Nephron progenitor cell (in vitro differentiated cells): Measurements from ENCODE around the gene RENBP.

Experiments
- DNase-seq: peaks from one replicate; pipeline ENCODE4 v3.0.0; 2021
- H3K27ac Mint-ChIP-seq: 2 replicates; pipeline ENCODE4 v1.8.0; 2021; ENCODE audit warnings: mild to moderate bottlenecking, moderate library complexity, mixed read lengths
- H3K27me3 Mint-ChIP-seq: 2 replicates; pipeline ENCODE4 v1.8.0; 2021; ENCODE audit warnings: mild to moderate bottlenecking, low read depth, mixed read lengths; ENCODE audit not compliant: poor library complexity
- H3K36me3 Mint-ChIP-seq: 2 replicates; pipeline ENCODE4 v1.8.0; 2021; ENCODE audit warnings: low read depth, mixed read lengths
- H3K4me1 Mint-ChIP-seq: 2 replicates; pipeline ENCODE4 v1.8.0; 2021; ENCODE audit warnings: mixed read lengths
- H3K4me3 Mint-ChIP-seq: 2 replicates; pipeline ENCODE4 v1.8.0; 2021; ENCODE audit warnings: mild to moderate bottlenecking, moderate library complexity, mixed read lengths
- H3K9me3 Mint-ChIP-seq: 2 replicates; pipeline ENCODE4 v1.8.0; 2021; ENCODE audit warnings: mild to moderate bottlenecking, moderate library complexity, mixed read lengths
- CTCF ChIP-seq: fragments of 200-600 bp; sonication (generic); IDR thresholded peaks from 2 replicates; pipeline ENCODE4 v1.5.0; 2021; ENCODE audit warnings: antibody characterized with exemption

The RENBP gene

GRCh38 chrX:153921070-153921469 is 23.4 kb downstream of the RENBP start:
- H3K27ac Mint-ChIP-seq = no peak overlapping the region
- no peak for DNase-seq

GRCh38 chrX:153920546-153920945 is 23.9 kb downstream of the RENBP start:
- Mint-ChIP-seq H3K36me3 (peaks cover 5% of the 10 kb centered on the region), H3K4me3 (no peak overlapping the region), H3K4me1 (peaks cover 26% of the 10 kb centered on the region), H3K27ac (no peak overlapping the region), H3K9me3 (peaks cover 60% of the 10 kb centered on the region), H3K27me3 (no peaks in the 10 kb centered on the region)
- no peak for DNase-seq
- no peak for TF ChIP-seq CTCF

More at GRCh38 chrX:153921070-153921469, 23.4 kb downstream of the RENBP start:
- Mint-ChIP-seq H3K9me3 (peaks cover 58% of the 10 kb centered on the region), H3K4me1 (peaks cover 30% of the 10 kb centered on the region), H3K36me3 (peaks cover 5% of the 10 kb centered on the region), H3K27me3 (no peaks in the 10 kb centered on the region), H3K4me3 (no peak overlapping the region)
- TF ChIP-seq CTCF = no peak

- H3K27ac Mint-ChIP-seq = no peak overlapping the region
- H3K9me3 Mint-ChIP-seq = peaks cover 54% of the 10 kb centered on the region
- DNase-seq = no peak
- no peaks in the 10 kb centered on the region for H3K27me3 Mint-ChIP-seq
- H3K36me3 Mint-ChIP-seq = peaks cover 5% of the 10 kb centered on the region
- H3K4me3 Mint-ChIP-seq = no peak overlapping the region
- peaks cover 15% of the 10 kb centered on the region for H3K4me1 Mint-ChIP-seq
- no peak for TF ChIP-seq CTCF
Measured at GRCh38 chrX:153919281-153919680, 25.2 kb downstream of the RENBP start.

- Mint-ChIP-seq H3K27me3 (no peaks in the 10 kb centered on the region), H3K4me1 (peaks cover 12% of the 10 kb centered on the region), H3K4me3 (no peak overlapping the region), H3K27ac (no peak overlapping the region), H3K36me3 (peaks cover 5% of the 10 kb centered on the region), H3K9me3 (peaks cover 53% of the 10 kb centered on the region)
- no peak for TF ChIP-seq CTCF
- DNase-seq = no peak
Measured at GRCh38 chrX:153917869-153918268, 26.6 kb downstream of the RENBP start.

- H3K27me3 Mint-ChIP-seq = no peaks in the 10 kb centered on the region
- no peak overlapping the region for H3K4me3 Mint-ChIP-seq
- peaks cover 8% of the 10 kb centered on the region for H3K4me1 Mint-ChIP-seq
- peaks cover 53% of the 10 kb centered on the region for H3K9me3 Mint-ChIP-seq
- peaks cover 5% of the 10 kb centered on the region for H3K36me3 Mint-ChIP-seq
- H3K27ac Mint-ChIP-seq = no peak overlapping the region
- no peak for DNase-seq
- no peak for TF ChIP-seq CTCF
Measured at GRCh38 chrX:153913701-153914100, 30.7 kb downstream of the RENBP start.

GRCh38 chrX:153913211-153913610 is 31.2 kb downstream of the RENBP start:
- no peak overlapping the region for H3K27ac Mint-ChIP-seq
- H3K27me3 Mint-ChIP-seq = no peaks in the 10 kb centered on the region
- H3K4me3 Mint-ChIP-seq = no peak overlapping the region
- H3K4me1 Mint-ChIP-seq = peaks cover 8% of the 10 kb centered on the region
- peaks cover 5% of the 10 kb centered on the region for H3K36me3 Mint-ChIP-seq
- peaks cover 53% of the 10 kb centered on the region for H3K9me3 Mint-ChIP-seq
- no peak for DNase-seq
- no peak for TF ChIP-seq CTCF
